H1 (cell line): Measurements from ENCODE around the gene TINCR. TPM values are rescaled to one million over a fixed set of nuclear protein-coding genes. Genes with fewer than 3 reads are reported as not detected.

ENCODE experiments used
- CTCF ChIA-PET: fragments of 300-600 bp; sonication (Branson Sonifier 250); formaldehyde crosslinking; loops from one replicate; lab custom pipeline; 2021; ENCODE audit not compliant: partially characterized antibody; lab: Charles Lee
- POLR2A ChIA-PET: fragments of 300-600 bp; sonication (Branson Sonifier 250); formaldehyde crosslinking; loops from one replicate; lab custom pipeline; 2021; ENCODE audit warnings: inconsistent platforms; ENCODE audit not compliant: partially characterized antibody; lab: Charles Lee
- DNase-seq, 2 experiments: peaks; one replicate each; pipeline versions ENCODE4 v3.0.0 to v3.0.0-alpha.2; 2010 to 2022; ENCODE audit warnings: low spot score in 2 of 2, low read depth in 1 of 2, mixed read lengths in 1 of 2
- FAIRE-seq: peaks from 2 replicates; lab custom pipeline; 2011; peaks lifted over from hg19 to GRCh38; lab: Jason Lieb, UNC
- H2AFZ ChIP-seq: 2 replicates; pipeline ENCODE4 v1.8.1; 2012; ENCODE audit warnings: low read length, inconsistent platforms
- H2AK5ac ChIP-seq: 2 replicates; pipeline ENCODE4 v1.6.1; 2013; ENCODE audit warnings: low read depth, low read length
- H2BK120ac ChIP-seq: replicated peaks from 2 replicates; pipeline ENCODE3; 2013; ENCODE audit warnings: low read depth, low read length, inconsistent platforms
- H2BK12ac ChIP-seq: 2 replicates; pipeline ENCODE4 v1.6.1; 2013; ENCODE audit warnings: low read depth, low read length
- H2BK15ac ChIP-seq: 2 replicates; pipeline ENCODE4 v1.6.1; 2013; ENCODE audit warnings: low read length
- H2BK20ac ChIP-seq: 2 replicates; pipeline ENCODE4 v1.6.1; 2013; ENCODE audit warnings: low read length
- H2BK5ac ChIP-seq: 2 replicates; pipeline ENCODE4 v1.6.1; 2013; ENCODE audit warnings: low read depth, low read length
- H3K14ac ChIP-seq: 2 replicates; pipeline ENCODE4 v1.6.1; 2013; ENCODE audit warnings: inconsistent platforms; ENCODE audit not compliant: insufficient read length
- H3K18ac ChIP-seq: 2 replicates; pipeline ENCODE4 v1.6.1; 2013; ENCODE audit warnings: low read length; ENCODE audit errors: extremely low read depth
- H3K23ac ChIP-seq: 2 replicates; pipeline ENCODE4 v1.6.1; 2013; ENCODE audit warnings: inconsistent platforms; ENCODE audit not compliant: insufficient read length
- H3K23me2 ChIP-seq: 2 replicates; pipeline ENCODE4 v1.6.1; 2013; ENCODE audit warnings: low read depth, low read length
- H3K27ac ChIP-seq: 2 replicates; pipeline ENCODE4 v1.6.1; 2011; ENCODE audit warnings: low read depth, low read length, inconsistent platforms
- H3K27me3 ChIP-seq, 4 experiments: replicated peaks in 1 of 4; 1 replicate in 1 of 4; 2 replicates in 3 of 4; pipeline versions ENCODE4 v1.6.1 to v1.8.1; 2011 to 2013; ENCODE audit warnings: low read length in 3 of 4, mild to moderate bottlenecking in 3 of 4, inconsistent platforms in 2 of 4, mixed read lengths in 2 of 4, moderate library complexity in 1 of 4; ENCODE audit not compliant: control insufficient read depth in 3 of 4, insufficient read depth in 3 of 4; ENCODE audit errors: extremely low read depth in 1 of 4
- H3K36me3 ChIP-seq, 4 experiments: 2 replicates each; pipeline versions ENCODE4 v1.6.1 to v1.8.1; 2011 to 2013; ENCODE audit warnings: mild to moderate bottlenecking in 4 of 4, low read length in 3 of 4, moderate library complexity in 2 of 4, control low read depth in 1 of 4, inconsistent platforms in 1 of 4; ENCODE audit not compliant: insufficient read depth in 4 of 4, control insufficient read depth in 2 of 4
- H3K4ac ChIP-seq: replicated peaks from 2 replicates; pipeline ENCODE3; 2013; ENCODE audit warnings: low read length, low read depth, mixed read lengths, inconsistent platforms; ENCODE audit not compliant: insufficient read length
- H3K4me1 ChIP-seq, 4 experiments: replicated peaks in 1 of 4; 1 replicate in 1 of 4; 2 replicates in 3 of 4; pipeline versions ENCODE4 v1.6.1 to v1.8.1; 2011 to 2013; ENCODE audit warnings: low read length in 3 of 4, inconsistent platforms in 2 of 4, mixed read lengths in 1 of 4; ENCODE audit not compliant: insufficient read depth in 4 of 4, control insufficient read depth in 3 of 4
- H3K4me2 ChIP-seq, 2 experiments: 2 replicates each; pipeline versions ENCODE4 v1.6.1 to v1.8.1; 2011 to 2013; ENCODE audit warnings: low read depth in 2 of 2, low read length in 2 of 2, control low read depth in 1 of 2, inconsistent platforms in 1 of 2, mild to moderate bottlenecking in 1 of 2; ENCODE audit not compliant: insufficient read depth in 1 of 2
- H3K4me3 ChIP-seq, 4 experiments: fragments of 200-600, 300-600 bp in 1 of 4; sonication (generic), shearing (Covaris generic), sonication (Bioruptor Twin) in 1 of 4; 2 replicates each; pipeline versions ENCODE4 v1.5.1 to v1.8.1; 2011 to 2016; ENCODE audit warnings: low read length in 4 of 4, low read depth in 3 of 4, control low read depth in 2 of 4, inconsistent platforms in 2 of 4, mild to moderate bottlenecking in 2 of 4, mixed read lengths in 1 of 4, moderate library complexity in 1 of 4; ENCODE audit not compliant: insufficient read depth in 2 of 4; ENCODE audit errors: extremely low read depth in 1 of 4
- H3K56ac ChIP-seq: replicated peaks from 2 replicates; pipeline ENCODE3; 2013; ENCODE audit warnings: low read depth, mild to moderate bottlenecking, mixed read lengths, low read length, inconsistent platforms; ENCODE audit not compliant: insufficient read length
- H3K79me1 ChIP-seq: 2 replicates; pipeline ENCODE4 v1.6.1; 2013; ENCODE audit warnings: low read depth, low read length, control low read depth
- H3K79me2 ChIP-seq, 2 experiments: 2 replicates each; pipeline versions ENCODE4 v1.6.1 to v1.8.1; 2012 to 2013; ENCODE audit warnings: low read length in 2 of 2, mild to moderate bottlenecking in 2 of 2, inconsistent platforms in 1 of 2; ENCODE audit not compliant: insufficient read depth in 2 of 2, control insufficient read depth in 1 of 2
- H3K9ac ChIP-seq, 4 experiments: replicated peaks in 1 of 4; 1 replicate in 1 of 4; 2 replicates in 3 of 4; pipeline versions ENCODE4 v1.6.1 to v1.8.1; 2011 to 2013; ENCODE audit warnings: low read depth in 3 of 4, low read length in 3 of 4, control low read depth in 2 of 4, mild to moderate bottlenecking in 2 of 4, moderate library complexity in 2 of 4, inconsistent platforms in 1 of 4; ENCODE audit errors: extremely low read depth in 1 of 4
- H3K9me3 ChIP-seq, 2 experiments: 2 replicates each; pipeline versions ENCODE4 v1.6.1 to v1.8.1; 2012 to 2013; ENCODE audit warnings: mild to moderate bottlenecking in 2 of 2, moderate library complexity in 2 of 2, control low read depth in 1 of 2, inconsistent platforms in 1 of 2, low read depth in 1 of 2, low read length in 1 of 2, mixed read lengths in 1 of 2; ENCODE audit not compliant: insufficient read depth in 2 of 2
- H4K20me1 ChIP-seq, 2 experiments: replicated peaks in 1 of 2; 2 replicates each; pipeline versions ENCODE3 to v1.8.1; 2011 to 2013; ENCODE audit warnings: inconsistent platforms in 2 of 2, low read length in 2 of 2, mild to moderate bottlenecking in 1 of 2; ENCODE audit not compliant: insufficient read depth in 2 of 2, control insufficient read depth in 1 of 2
- H4K5ac ChIP-seq: 2 replicates; pipeline ENCODE4 v1.6.1; 2013; ENCODE audit warnings: low read length, low read depth, mixed read lengths, inconsistent platforms; ENCODE audit not compliant: insufficient read length
- H4K8ac ChIP-seq: 2 replicates; pipeline ENCODE4 v1.8.0; 2013; ENCODE audit warnings: mild to moderate bottlenecking, moderate library complexity, low read length, inconsistent platforms; ENCODE audit not compliant: insufficient read depth; ENCODE audit errors: extremely low read depth
- H4K91ac ChIP-seq: replicated peaks from 2 replicates; pipeline ENCODE3; 2013; ENCODE audit warnings: low read length, mixed read lengths, inconsistent platforms; ENCODE audit not compliant: insufficient read length
- SIX5 ChIP-seq: IDR thresholded peaks from 2 replicates; pipeline ENCODE4 v1.6.1; 2011; ENCODE audit warnings: mild to moderate bottlenecking, low read depth, low read length
- TAF7 ChIP-seq: optimal IDR thresholded peaks from 2 replicates; pipeline ENCODE3; 2011; ENCODE audit warnings: low read depth, mild to moderate bottlenecking, inconsistent platforms, low read length, moderate library complexity, borderline replicate concordance
- WGBS, 2 experiments: shearing (Covaris generic) in 1 of 2; methylation state at CpG; one replicate each; pipeline versions ENCODE4 v1.1.6 to v1.1.7; 2013 to 2015; ENCODE audit warnings: low lambda C conversion rate in 2 of 2, mixed read lengths in 2 of 2, inconsistent platforms in 1 of 2, low coverage in 1 of 2, missing lambda C conversion rate in 1 of 2; ENCODE audit not compliant: insufficient replicate concordance in 2 of 2, insufficient coverage in 1 of 2, insufficient read length in 1 of 2; ENCODE audit errors: extremely low coverage in 1 of 2, missing lambda C conversion rate in 1 of 2; 5-methylcytosine and 5-hydroxymethylcytosine counted together
- polyA plus RNA-seq, 7 experiments: library from polyadenylated mRNA; depleted of rRNA in 3 of 7; stranded (reverse) in 5 of 7; unstranded in 2 of 7; fragments of >200 nt in 5 of 7; fragments of 200-250 nt in 2 of 7; gene quantifications; 1 replicate in 5 of 7; 2 replicates in 1 of 7; 4 replicates in 1 of 7; pipeline versions ENCODE4 v1.2.1 to v1.2.3, GENCODE V29; 2011 to 2013; ENCODE audit warnings: missing spikeins in 2 of 7, mixed read lengths in 2 of 7
- total RNA-seq: library from RNA; stranded (reverse); fragmentation: NEBNext Ultra II Directional; extraction: Animal tissue kit (Norgen Biotek cat#: 25700); gene quantifications from 2 replicates; pipeline ENCODE4 v1.2.1, GENCODE V29; 2021

The TINCR gene
- total and polyA plus RNA-seq, 2 of the 8 experiments (the other 6 are each of a cell fraction or from before 2014, with no cell fraction given): 0.52 to 1.4 TPM

DNA sequence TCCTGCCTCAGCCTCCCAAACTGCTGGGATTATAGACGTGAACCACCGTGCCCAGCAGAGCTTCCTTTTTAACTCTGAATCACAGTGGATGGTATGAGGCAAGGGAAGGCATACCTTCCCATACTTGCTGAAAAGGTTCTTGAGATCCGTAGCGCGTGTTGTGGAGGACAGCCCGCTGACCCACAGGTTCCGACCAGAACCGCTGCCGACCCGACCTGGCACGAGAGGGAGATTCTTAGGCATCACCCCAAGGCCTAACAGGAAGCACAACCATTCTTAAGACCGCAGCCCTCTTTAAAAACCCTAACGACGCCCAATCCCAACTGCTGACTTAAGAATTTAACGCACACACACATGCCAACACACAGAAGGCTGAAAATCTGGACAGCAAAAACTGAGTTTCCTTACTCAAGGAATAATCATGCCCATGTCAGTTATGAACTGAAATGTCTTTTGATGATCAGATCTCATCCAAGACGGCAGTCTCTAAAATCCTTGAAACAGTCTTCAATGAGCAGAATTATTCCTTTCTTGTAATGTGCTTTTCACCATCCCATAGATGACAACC lies 42.2 kb upstream of the TINCR start:
- POLR2A ChIA-PET: interaction anchor here (1.5 to 1.7 kb wide), 2 partner anchors 13 to 15 kb away, joined by 4 to 5 read pairs; partner anchors contain the start of genes SAFB and SAFB2
- Histone ChIP-seq H3K27ac (no peak overlapping the region), H3K4ac (no peak overlapping the region), H4K91ac (no peak overlapping the region), H3K4me1 (no peaks in the 10 kb centered on the region), H3K27me3 (no peaks in the 10 kb centered on the region), H2AFZ (no peak overlapping the region), H3K4me3 (no peak overlapping the region), H4K20me1 (peaks cover 15 to 18% of the 10 kb centered on the region in 2 experiments), H2BK120ac (no peak overlapping the region), H3K9me3 (no peaks in the 10 kb centered on the region), H3K9ac (no peak overlapping the region), H2AK5ac (no peak overlapping the region), H2BK12ac (no peak overlapping the region), H3K23ac (no peak overlapping the region), H4K5ac (no peak overlapping the region), H2BK15ac (no peak overlapping the region), H3K79me1 (peaks cover 3% of the 10 kb centered on the region; the same call in 1 of the 2 replicates), H3K18ac (no peak overlapping the region), H3K4me2 (no peak overlapping the region), H2BK5ac (no peak overlapping the region), H4K8ac (no peak overlapping the region), H3K56ac (no peak overlapping the region), H3K36me3 (peaks cover 42 to 75% (median 69%) of the 10 kb centered on the region in 4 experiments), H3K14ac (no peak overlapping the region), H2BK20ac (no peak overlapping the region), H3K23me2 (no peaks in the 10 kb centered on the region), H3K79me2 (peaks cover 0 to 17% of the 10 kb centered on the region in 2 experiments; a peak in 3 of 4 replicates)
- no peak for DNase-seq
- CTCF ChIA-PET: interaction anchor here (0.6 kb wide), 2 partner anchors 27 to 236 kb away, joined by 3 to 5 read pairs; no protein-coding TSS in a partner anchor
- 98% methylated on average over 16 of the region's 16 CpGs; no CpG with 5 or more reads in 1 of the 2 experiments for WGBS, 2 experiments
- FAIRE-seq: no peak
- TF ChIP-seq TAF7: no peak
- TF ChIP-seq SIX5: no peak
